Activated CD8-positive, alpha-beta T cell treated with anti-CD3 and anti-CD28 coated beads for 36 hours (primary cell): ENCODE results near the gene FAM120A. TPM values are rescaled to one million over a fixed set of nuclear protein-coding genes. Genes with fewer than 3 reads are reported as not detected.
"Not testable (repeated sequence)": the region's sequence is repeated elsewhere in the genome, so short reads cannot be mapped to it uniquely, and the experiment has no call there.

ENCODE experiments used
- ATAC-seq: fragments of 200-7000 bp; cut with Tn5 transposase; one replicate; pipeline ENCODE4 v1.10.0; 2021; ENCODE audit warnings: mild to moderate bottlenecking, moderate library complexity
- CTCF ChIA-PET: fragments of 350-600 bp; sonication (Branson Sonifier 250); formaldehyde crosslinking; loops from one replicate; lab custom pipeline; 2021; ENCODE audit warnings: antibody characterized with exemption; lab: Charles Lee
- POLR2A ChIA-PET: fragments of 350-600 bp; sonication (Branson Sonifier 250); formaldehyde crosslinking; loops from one replicate; lab custom pipeline; 2021; ENCODE audit warnings: antibody characterized with exemption; lab: Charles Lee
- DNase-seq: peaks from one replicate; pipeline ENCODE4 v3.0.0-alpha.2; 2020
- H3K27ac Mint-ChIP-seq: one replicate; pipeline ENCODE4 v1.8.0; 2021; ENCODE audit warnings: mild to moderate bottlenecking, mixed read lengths
- H3K27me3 Mint-ChIP-seq: one replicate; pipeline ENCODE4 v1.8.0; 2021; ENCODE audit warnings: mixed read lengths
- H3K36me3 Mint-ChIP-seq: one replicate; pipeline ENCODE4 v1.8.0; 2021; ENCODE audit warnings: low read depth, mixed read lengths
- H3K4me1 Mint-ChIP-seq: one replicate; pipeline ENCODE4 v1.8.0; 2021; ENCODE audit warnings: low read depth, mixed read lengths
- H3K4me3 Mint-ChIP-seq: one replicate; pipeline ENCODE4 v1.8.0; 2021; ENCODE audit warnings: mild to moderate bottlenecking, moderate library complexity, mixed read lengths
- H3K9me3 Mint-ChIP-seq: one replicate; pipeline ENCODE4 v1.8.0; 2021; ENCODE audit warnings: mixed read lengths
- intact Hi-C: fragments of 100-400 bp; cut with micrococcal nuclease; formaldehyde crosslinking; loops from one replicate; pipeline ENCODE4 v1.10.0; 2022
- total RNA-seq, 2 experiments: library from RNA; stranded (reverse); gene quantifications; one replicate each; pipeline ENCODE4 v1.2.3, GENCODE V29; 2021
- TF ChIP-seq, protein P1 (sequence below): fragments of 200-600 bp; IDR thresholded peaks from one replicate; pipeline ENCODE4 v1.8.0; 2022; ENCODE audit warnings: antibody characterized with exemption, mild to moderate bottlenecking

The FAM120A gene
- total RNA-seq, 2 experiments from 2014 or later, result 121 to 125 TPM

- no peaks in the 10 kb centered on the region for H3K36me3 Mint-ChIP-seq
- intact Hi-C loops, result no loop called here
- no peak overlapping the region for H3K4me3 Mint-ChIP-seq
- H3K4me1 Mint-ChIP-seq, result no peaks in the 10 kb centered on the region
- ATAC-seq, result no peak
- no peaks in the 10 kb centered on the region for H3K27me3 Mint-ChIP-seq
- ChIA-PET POLR2A (interaction anchor here (0.5 kb wide), 1 partner anchor 53 kb away, joined by 3 read pairs; no protein-coding TSS in a partner anchor), CTCF (interaction anchor here (1.1 kb wide), 1 partner anchor 8 kb away, joined by 4 read pairs; no protein-coding TSS in a partner anchor)
- no peaks in the 10 kb centered on the region for H3K9me3 Mint-ChIP-seq
- TF ChIP-seq, protein P1, sequence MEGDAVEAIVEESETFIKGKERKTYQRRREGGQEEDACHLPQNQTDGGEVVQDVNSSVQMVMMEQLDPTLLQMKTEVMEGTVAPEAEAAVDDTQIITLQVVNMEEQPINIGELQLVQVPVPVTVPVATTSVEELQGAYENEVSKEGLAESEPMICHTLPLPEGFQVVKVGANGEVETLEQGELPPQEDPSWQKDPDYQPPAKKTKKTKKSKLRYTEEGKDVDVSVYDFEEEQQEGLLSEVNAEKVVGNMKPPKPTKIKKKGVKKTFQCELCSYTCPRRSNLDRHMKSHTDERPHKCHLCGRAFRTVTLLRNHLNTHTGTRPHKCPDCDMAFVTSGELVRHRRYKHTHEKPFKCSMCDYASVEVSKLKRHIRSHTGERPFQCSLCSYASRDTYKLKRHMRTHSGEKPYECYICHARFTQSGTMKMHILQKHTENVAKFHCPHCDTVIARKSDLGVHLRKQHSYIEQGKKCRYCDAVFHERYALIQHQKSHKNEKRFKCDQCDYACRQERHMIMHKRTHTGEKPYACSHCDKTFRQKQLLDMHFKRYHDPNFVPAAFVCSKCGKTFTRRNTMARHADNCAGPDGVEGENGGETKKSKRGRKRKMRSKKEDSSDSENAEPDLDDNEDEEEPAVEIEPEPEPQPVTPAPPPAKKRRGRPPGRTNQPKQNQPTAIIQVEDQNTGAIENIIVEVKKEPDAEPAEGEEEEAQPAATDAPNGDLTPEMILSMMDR, result no peak
- no peak for DNase-seq
- H3K27ac Mint-ChIP-seq, result no peak overlapping the region
Measured at GRCh38 chr9:93436218-93436617, 15.3 kb upstream of the FAM120A start.

DNA sequence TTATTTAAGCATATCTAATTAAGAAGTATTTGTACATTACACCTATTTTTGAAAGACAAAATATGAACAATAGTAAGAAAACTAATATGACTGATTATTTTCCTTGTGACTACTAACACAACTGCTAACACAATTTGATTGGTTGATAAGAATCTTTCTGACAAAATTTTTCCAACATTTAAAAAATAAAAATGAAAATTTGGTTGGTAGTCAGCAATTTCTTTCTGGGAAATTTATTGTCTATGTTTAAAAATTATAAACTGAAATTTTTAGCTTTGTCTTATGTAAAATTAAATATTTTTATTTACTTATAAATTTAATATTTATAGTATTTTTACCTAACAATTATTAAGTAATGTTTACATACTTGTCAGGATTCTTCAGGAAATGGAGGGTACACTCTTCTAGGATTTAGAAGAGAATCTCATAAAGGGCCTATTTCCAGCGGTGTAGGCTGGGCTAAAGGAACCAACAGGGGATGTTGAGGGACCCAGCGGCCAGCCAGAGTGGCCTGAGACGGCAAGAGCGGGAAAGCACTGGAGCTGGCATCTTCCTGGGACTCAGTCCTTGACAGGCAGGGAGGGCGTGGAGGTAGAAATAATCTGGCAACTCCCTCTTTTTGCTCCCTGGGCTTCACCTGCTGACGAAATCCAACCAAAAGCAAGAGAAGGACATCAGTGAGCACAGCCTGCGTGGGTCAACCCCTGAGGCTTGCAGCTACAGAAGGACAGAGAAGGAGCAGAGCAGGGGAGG lies 14.7 kb upstream of the FAM120A start:
- no peak for ATAC-seq
- TF ChIP-seq, protein P1, result no peak
- CTCF ChIA-PET, result interaction anchor here (1.1 kb wide), 1 partner anchor 9 kb away, joined by 4 read pairs; no protein-coding TSS in a partner anchor
- Mint-ChIP-seq H3K27me3 (no peaks in the 10 kb centered on the region), H3K4me3 (no peak overlapping the region), H3K4me1 (no peaks in the 10 kb centered on the region), H3K27ac (no peak overlapping the region), H3K9me3 (no peaks in the 10 kb centered on the region), H3K36me3 (no peaks in the 10 kb centered on the region)
- intact Hi-C loops, result no loop called here
- no peak for DNase-seq
- POLR2A ChIA-PET, result no interaction called here

- H3K27ac Mint-ChIP-seq, result no peak overlapping the region
- TF ChIP-seq, protein P1, result no peak
- DNase-seq, result no peak
- H3K9me3 Mint-ChIP-seq, result no peaks in the 10 kb centered on the region
- no peak for ATAC-seq
- ChIA-PET CTCF (no interaction called here), POLR2A (no interaction called here)
- no peaks in the 10 kb centered on the region for H3K36me3 Mint-ChIP-seq
- H3K4me1 Mint-ChIP-seq, result no peaks in the 10 kb centered on the region
- H3K4me3 Mint-ChIP-seq, result no peak overlapping the region
- no peaks in the 10 kb centered on the region for H3K27me3 Mint-ChIP-seq
- intact Hi-C loops, result no loop called here
Measured at GRCh38 chr9:93437996-93438395, 13.5 kb upstream of the FAM120A start.

DNA sequence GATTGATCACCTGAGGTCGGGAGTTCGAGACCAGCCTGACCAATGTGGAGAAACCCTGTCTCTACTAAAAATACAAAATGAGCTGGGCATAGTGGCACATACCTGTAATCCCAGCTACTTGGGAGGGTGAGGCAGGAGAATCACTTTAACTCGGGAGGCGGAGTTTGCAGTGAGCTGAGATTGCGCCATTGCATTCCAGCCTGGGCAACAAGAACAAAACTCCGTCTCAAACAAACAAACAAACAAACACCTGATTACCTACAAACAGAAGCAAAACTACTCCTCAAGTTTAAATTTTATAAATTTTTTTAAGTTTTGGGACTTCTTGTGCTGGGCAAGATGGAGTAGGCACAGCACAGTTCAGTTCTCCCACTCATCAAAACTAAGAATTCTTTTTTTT lies 12.2 kb upstream of the FAM120A start:
- DNase-seq, H3K4me1 Mint-ChIP-seq, POLR2A ChIA-PET, CTCF ChIA-PET, H3K9me3 Mint-ChIP-seq, ATAC-seq, H3K36me3 Mint-ChIP-seq, H3K4me3 Mint-ChIP-seq, H3K27ac Mint-ChIP-seq, intact Hi-C loops, H3K27me3 Mint-ChIP-seq: not testable (repeated sequence)

GRCh38 chr9:93440896-93441580 lies 10.4 kb upstream of the FAM120A start:
- POLR2A ChIA-PET, result interaction anchor here (0.6 kb wide), 1 partner anchor 637 kb away, joined by 3 read pairs; no protein-coding TSS in a partner anchor
- H3K4me1 Mint-ChIP-seq, result no peaks in the 10 kb centered on the region

More at GRCh38 chr9:93440896-93441580, 10.4 kb upstream of the FAM120A start:
- CTCF ChIA-PET, result interaction anchor here (1.1 kb wide), 1 partner anchor 126 kb away, joined by 3 read pairs; no protein-coding TSS in a partner anchor
- no peak for DNase-seq
- Mint-ChIP-seq H3K9me3 (no peaks in the 10 kb centered on the region), H3K27ac (no peak overlapping the region), H3K36me3 (peaks cover 12% of the 10 kb centered on the region), H3K27me3 (no peaks in the 10 kb centered on the region), H3K4me3 (no peak overlapping the region)
- ATAC-seq, result no peak
- TF ChIP-seq, protein P1, result no peak
- intact Hi-C loops, result no loop called here
